ENCODE measurements around the gene MFNG. TPM values are rescaled to one million over a fixed set of nuclear protein-coding genes. Genes with fewer than 3 reads are reported as not detected.

Gene MFNG
- polyA plus RNA-seq, 1 experiment = not detected

- ChIA-PET CTCF (interaction anchor here (0.6 to 1.6 kb wide), 2 partner anchors 10 to 45 kb away, joined by 3 read pairs; no protein-coding TSS in a partner anchor), POLR2A (interaction anchor here (0.6 kb wide), 2 partner anchors 39 to 137 kb away, joined by 3 read pairs; no protein-coding TSS in a partner anchor)
- peak overlapping the region; percentile 54 for H3K4me3 ChIP-seq (ENCODE audit: low read depth, low read length)
- no peak for DNase-seq (ENCODE audit: low read depth)
- no peak for TF ChIP-seq CTCF (IDR thresholded peaks at IDR 0.05; ENCODE audit: insufficient read depth, low read depth, low read length)
- no peaks in the 10 kb centered on the region for H3K36me3 ChIP-seq (ENCODE audit: control insufficient read depth, insufficient read depth, low read length)
- no peaks in the 10 kb centered on the region for H3K27me3 ChIP-seq (ENCODE audit: control insufficient read depth, insufficient read depth, low read length)
Measured at GRCh38 chr22:37518509-37519267, 32.5 kb upstream of the MFNG start.

DNA sequence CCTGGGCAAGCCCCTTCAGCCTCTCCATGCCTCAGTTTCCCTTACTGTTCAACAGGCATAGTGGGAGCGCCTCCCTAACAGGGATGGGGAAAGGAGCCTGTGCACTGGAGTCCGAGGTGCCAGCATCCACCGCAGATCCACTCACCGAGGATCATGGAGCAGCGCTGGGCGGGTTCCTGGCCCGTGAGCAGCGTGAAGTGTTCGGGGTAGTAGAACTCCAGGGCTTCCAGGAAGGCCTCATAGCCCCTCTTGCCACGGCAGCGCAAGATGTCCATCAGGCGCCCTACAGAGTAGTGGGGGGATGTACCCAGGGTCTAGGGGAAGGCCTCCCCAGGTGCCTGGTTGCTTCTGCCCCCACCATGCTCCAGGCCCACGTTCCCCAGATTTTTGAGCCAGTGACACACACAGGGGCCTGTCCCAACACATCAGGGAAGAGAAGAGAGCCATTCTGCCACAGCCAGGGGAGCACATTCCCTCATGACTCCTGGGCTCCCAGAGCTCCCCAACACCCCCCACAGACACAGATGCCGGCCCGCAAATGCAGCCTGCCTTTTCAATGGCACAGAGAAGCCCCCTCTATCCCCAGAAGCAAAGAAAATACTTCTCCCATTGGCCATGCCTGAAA lies 31.8 kb upstream of the MFNG start:
- no peaks in the 10 kb centered on the region for H3K36me3 ChIP-seq (ENCODE audit: control insufficient read depth, insufficient read depth, low read length)
- H3K27me3 ChIP-seq (ENCODE audit: control insufficient read depth, insufficient read depth, low read length) = no peaks in the 10 kb centered on the region
- DNase-seq (ENCODE audit: low read depth) = no peak
- H3K4me3 ChIP-seq (ENCODE audit: low read depth, low read length) = no peak overlapping the region
- ChIA-PET POLR2A (interaction anchor here (0.6 kb wide), 1 partner anchor 38 kb away, joined by 3 read pairs; no protein-coding TSS in a partner anchor), CTCF (interaction anchor here (1.6 kb wide), 1 partner anchor 44 kb away, joined by 3 read pairs; no protein-coding TSS in a partner anchor)
- TF ChIP-seq CTCF (IDR thresholded peaks at IDR 0.05; ENCODE audit: insufficient read depth, low read depth, low read length) = no peak

GRCh38 chr22:37516456-37516855 lies 30.3 kb upstream of the MFNG start:
- no peaks in the 10 kb centered on the region for H3K36me3 ChIP-seq (ENCODE audit: control insufficient read depth, insufficient read depth, low read length)
- no peak for TF ChIP-seq CTCF (IDR thresholded peaks at IDR 0.05; ENCODE audit: insufficient read depth, low read depth, low read length)
- ChIA-PET CTCF (interaction anchor here (0.7 kb wide), 1 partner anchor 11 kb away, joined by 3 read pairs; no protein-coding TSS in a partner anchor), POLR2A (no interaction called here)
- H3K27me3 ChIP-seq (ENCODE audit: control insufficient read depth, insufficient read depth, low read length) = no peaks in the 10 kb centered on the region
- DNase-seq (ENCODE audit: low read depth) = no peak
- H3K4me3 ChIP-seq (ENCODE audit: low read depth, low read length) = no peak overlapping the region

DNA sequence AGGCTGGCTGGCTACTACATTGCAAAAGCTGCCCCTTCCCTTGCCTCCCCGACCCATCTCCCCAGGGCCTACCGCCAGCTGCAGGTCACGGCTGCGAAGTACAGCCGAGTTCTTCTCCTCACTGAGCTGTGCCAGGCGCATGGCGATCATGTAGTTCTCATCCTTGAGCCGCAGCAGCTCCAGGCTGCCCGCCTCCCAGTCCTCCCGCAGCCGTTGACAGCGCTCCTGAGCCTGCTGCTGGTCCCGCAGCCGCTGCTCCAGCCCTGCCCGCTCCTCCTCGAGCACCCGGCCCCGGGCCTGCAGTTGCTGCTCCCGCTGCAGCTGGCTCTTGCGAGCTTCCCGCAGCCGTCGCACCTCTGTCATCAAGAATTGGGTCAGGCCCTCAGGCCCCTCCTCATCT lies 29.7 kb upstream of the MFNG start:
- ChIA-PET POLR2A (no interaction called here), CTCF (interaction anchor here (0.7 kb wide), 1 partner anchor 11 kb away, joined by 3 read pairs; no protein-coding TSS in a partner anchor)
- Histone ChIP-seq H3K27me3 (ENCODE audit: control insufficient read depth, insufficient read depth, low read length) (no peaks in the 10 kb centered on the region), H3K4me3 (ENCODE audit: low read depth, low read length) (no peak overlapping the region), H3K36me3 (ENCODE audit: control insufficient read depth, insufficient read depth, low read length) (no peaks in the 10 kb centered on the region)
- DNase-seq (ENCODE audit: low read depth) = no peak
- TF ChIP-seq CTCF (IDR thresholded peaks at IDR 0.05; ENCODE audit: insufficient read depth, low read depth, low read length) = no peak

GRCh38 chr22:37514526-37515051 lies 28.4 kb upstream of the MFNG start:
- no peak for TF ChIP-seq CTCF (IDR thresholded peaks at IDR 0.05; ENCODE audit: insufficient read depth, low read depth, low read length)
- ChIA-PET CTCF (no interaction called here), POLR2A (interaction anchor here (0.6 kb wide), 1 partner anchor 45 kb away, joined by 14 read pairs; no protein-coding TSS in a partner anchor)
- DNase-seq (ENCODE audit: low read depth) = no peak
- Histone ChIP-seq H3K36me3 (ENCODE audit: control insufficient read depth, insufficient read depth, low read length) (no peaks in the 10 kb centered on the region), H3K27me3 (ENCODE audit: control insufficient read depth, insufficient read depth, low read length) (no peaks in the 10 kb centered on the region), H3K4me3 (ENCODE audit: low read depth, low read length) (no peak overlapping the region)

All from BJ (cell line).